GM12873 (cell line): ENCODE measurements around the gene RPS15.

Experiments used
- TF ChIP-seq, protein P1 (sequence below): IDR thresholded peaks from 2 replicates; pipeline ENCODE4 v1.5.1; 2012; ENCODE audit warnings: low read depth, mild to moderate bottlenecking, moderate library complexity, low read length, control low read depth; ENCODE audit not compliant: insufficient read depth; ENCODE audit errors: missing control alignments

Gene RPS15

DNA sequence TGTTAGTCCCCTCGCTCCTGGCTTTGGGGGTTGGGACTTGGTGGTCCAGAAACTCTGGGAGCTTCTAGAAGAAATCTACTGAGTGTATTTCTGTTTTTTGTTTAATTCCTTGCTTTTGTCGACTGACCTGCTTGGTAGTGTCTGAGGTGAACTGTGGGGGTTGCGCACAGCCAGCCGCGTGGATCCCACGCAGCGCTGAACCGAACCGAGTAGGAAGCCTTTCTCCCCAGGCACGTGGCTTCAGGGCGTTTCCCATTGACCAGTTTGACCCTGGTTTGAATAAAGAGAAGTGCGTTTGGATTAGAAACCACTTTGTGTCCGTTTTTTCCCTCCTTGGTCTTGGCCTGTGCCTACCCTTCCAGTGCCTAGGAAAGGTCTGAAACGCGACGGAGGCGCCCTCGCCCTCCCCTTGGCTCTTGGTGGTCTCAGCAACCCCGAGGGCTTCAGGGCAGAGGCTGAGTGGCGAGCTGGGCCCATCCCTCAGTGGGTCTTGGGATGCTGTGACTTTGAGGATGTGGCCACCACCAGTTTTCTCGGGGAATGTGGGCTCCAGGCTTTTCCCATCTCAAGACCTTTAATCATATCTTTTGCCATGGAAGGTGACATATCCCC, 2.7 kb upstream of the RPS15 start:
- TF ChIP-seq, protein P1, sequence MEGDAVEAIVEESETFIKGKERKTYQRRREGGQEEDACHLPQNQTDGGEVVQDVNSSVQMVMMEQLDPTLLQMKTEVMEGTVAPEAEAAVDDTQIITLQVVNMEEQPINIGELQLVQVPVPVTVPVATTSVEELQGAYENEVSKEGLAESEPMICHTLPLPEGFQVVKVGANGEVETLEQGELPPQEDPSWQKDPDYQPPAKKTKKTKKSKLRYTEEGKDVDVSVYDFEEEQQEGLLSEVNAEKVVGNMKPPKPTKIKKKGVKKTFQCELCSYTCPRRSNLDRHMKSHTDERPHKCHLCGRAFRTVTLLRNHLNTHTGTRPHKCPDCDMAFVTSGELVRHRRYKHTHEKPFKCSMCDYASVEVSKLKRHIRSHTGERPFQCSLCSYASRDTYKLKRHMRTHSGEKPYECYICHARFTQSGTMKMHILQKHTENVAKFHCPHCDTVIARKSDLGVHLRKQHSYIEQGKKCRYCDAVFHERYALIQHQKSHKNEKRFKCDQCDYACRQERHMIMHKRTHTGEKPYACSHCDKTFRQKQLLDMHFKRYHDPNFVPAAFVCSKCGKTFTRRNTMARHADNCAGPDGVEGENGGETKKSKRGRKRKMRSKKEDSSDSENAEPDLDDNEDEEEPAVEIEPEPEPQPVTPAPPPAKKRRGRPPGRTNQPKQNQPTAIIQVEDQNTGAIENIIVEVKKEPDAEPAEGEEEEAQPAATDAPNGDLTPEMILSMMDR = no peak

DNA sequence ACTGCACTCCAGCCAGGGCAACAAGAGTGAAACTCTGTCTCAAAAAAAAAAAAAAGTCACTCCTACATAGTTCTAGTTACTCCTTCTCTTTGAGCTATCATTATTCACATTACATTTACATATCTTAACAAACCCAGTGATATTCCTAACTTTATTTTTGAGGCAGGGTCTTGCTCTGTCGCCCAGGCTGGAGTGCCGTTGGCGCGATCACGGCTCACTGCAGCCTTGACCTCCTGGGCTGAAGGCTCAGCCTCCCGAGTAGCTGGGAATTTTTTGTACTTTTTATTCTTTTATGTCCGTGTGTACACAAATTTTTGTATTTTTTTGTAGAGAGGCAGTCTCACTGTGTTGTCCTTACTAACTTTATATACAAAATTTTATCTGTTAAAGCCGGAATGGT, 587 bp upstream of the RPS15 start:
- TF ChIP-seq, protein P1 = no peak

DNA sequence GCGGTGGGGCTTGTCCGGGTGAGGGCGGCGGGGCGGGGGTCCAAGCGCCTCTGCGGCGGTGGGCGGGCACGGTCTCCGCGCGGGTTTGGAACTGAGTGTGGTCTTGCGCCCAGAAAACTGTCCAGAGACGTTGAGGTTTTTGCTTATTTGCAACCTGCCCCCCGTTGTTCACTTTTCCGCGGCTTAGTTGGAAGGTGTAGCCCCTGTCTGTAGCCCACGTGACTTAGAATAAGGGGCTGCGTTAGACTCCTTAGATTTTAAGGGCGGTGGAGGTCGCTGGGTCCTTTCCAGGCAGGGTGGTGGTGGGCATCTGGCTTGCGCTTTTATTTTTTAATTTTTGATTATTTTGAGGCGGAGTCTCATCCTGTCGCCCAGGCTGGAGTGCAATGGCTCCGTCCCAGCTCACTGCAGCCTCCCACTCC, 748 bp downstream of the RPS15 start:
- TF ChIP-seq, protein P1 = no peak

DNA sequence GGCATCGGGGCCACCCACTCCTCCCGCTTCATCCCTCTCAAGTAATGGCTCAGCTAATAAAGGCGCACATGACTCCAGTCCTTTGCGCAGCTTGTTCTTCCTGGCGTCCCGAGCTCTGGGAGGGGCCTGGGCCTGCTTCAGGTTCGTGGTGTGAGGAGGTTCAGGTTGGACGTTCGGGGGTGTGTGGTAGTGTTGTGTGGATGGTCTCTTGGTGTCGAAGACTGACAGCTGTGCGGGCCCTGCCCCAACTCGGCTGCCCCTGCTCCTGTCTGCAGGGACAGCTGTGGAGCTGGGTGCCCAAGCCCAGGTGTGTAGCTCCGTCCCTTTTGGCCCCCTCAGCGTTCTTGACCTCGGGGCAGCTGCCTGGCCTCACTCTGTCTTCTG, 2.2 kb downstream of the RPS15 start:
- TF ChIP-seq, protein P1 = no peak

DNA sequence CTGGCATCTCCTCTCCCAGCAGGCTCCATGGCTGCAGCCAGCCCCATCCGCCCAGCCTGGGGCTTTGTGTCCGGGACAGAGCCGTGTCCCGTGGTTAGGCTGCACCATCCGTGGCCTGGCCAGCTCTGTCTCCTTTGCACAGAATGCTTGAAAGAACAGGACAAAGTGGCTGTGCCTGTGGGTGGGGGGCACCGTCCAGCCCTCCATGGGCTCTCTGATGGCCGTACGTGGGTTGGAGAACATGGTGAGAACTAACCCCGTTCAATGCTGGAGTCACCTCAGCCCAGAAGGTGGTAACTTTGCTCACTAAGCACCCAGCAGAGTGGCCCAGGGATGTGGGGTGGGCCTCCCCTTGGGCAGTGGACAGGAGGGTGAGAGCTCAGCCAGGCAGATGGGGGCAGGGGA, 2.8 kb downstream of the RPS15 start:
- TF ChIP-seq, protein P1 = no peak

DNA sequence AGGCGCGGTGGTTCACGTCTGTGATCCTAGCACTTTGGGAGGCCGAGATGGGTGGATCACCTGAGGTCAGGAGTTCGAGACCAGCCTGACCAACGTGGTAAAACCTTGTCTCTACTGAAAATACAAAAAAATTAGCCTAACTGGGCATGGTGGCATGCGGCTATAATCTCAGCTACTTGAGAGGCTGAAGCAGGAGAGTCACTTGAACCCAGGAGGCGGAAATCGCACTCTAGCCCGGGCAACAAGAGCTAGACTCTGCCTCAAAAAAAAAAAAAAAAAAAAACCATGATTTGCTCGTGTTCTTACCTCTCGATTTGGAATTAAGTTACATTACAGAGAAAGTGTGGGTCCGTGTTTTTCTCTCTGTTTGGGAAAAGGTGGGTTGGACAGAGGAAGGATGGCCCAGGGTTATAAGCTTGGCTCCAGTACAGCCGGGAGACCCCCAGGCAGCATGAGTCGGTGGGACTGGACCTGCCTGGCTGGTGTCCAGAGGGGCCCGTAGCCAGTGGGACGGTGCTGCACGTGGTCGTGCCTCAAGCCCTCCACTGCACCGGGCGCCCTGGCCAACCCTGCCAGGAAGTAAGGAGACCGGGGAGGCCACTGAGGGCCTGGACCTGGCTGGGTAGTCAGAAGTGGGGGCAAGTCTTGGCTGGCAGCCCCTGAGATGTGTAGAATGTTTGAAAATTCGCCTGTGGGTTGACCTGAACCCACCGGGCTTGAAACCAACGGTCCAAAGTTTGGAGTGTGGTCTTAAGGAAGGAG, 3.7 kb downstream of the RPS15 start:
- TF ChIP-seq, protein P1 = no peak

DNA sequence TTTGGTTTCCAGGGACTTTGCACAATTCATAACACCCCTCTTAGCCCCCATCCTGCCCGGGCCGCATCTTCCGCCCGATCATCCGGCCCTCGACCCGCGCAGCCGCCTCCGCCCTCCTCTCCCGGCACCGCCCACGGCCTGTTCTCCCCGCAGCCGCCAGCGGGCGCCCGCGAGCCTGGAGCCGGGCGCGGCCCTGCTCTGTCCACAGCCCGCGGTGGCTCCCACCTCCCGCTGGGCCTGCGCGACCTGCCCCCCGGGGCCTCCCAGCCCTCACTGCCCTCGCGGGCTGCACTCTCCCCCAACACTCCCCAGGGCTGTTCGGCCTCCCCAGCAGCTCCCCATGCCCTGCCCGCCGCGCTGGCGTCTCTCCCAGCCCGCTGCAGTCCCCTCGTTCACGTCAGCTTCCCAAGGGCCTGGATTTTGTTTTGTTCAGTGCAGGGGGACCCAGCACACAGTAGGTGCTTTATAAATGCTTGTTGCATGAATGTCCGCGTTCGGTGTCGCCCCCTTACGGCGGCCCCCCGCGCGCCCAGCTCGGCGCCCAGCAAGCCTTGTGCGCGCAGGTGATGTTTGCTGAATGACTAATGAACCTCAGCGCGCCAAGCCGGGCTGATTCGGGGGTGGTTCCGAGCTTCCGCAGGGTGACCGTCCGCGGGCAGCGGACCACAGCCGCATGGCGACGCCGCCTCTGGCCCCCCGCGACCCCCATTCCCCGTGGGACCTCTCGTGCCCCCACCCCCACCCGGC, 7.2 kb downstream of the RPS15 start:
- TF ChIP-seq, protein P1 = peak; percentile 91
